ENCODE results near the gene BAX.

The BAX gene

GRCh38 chr19:49011194-49011593, 56.5 kb downstream of the BAX start:
- DNase-seq (ENCODE audit: low spot score), result no peak
- POLR2A ChIA-PET (ENCODE audit: low non-redundant PET), result no interaction called here
- peak overlapping the region; percentile 32; the same call in 1 of the 2 replicates for H3K27ac ChIP-seq
- CTCF ChIA-PET, result interaction anchor here (2.5 kb wide), 1 partner anchor 11 kb away, joined by 10 read pairs; no protein-coding TSS in a partner anchor
- TF ChIP-seq, protein P1, sequence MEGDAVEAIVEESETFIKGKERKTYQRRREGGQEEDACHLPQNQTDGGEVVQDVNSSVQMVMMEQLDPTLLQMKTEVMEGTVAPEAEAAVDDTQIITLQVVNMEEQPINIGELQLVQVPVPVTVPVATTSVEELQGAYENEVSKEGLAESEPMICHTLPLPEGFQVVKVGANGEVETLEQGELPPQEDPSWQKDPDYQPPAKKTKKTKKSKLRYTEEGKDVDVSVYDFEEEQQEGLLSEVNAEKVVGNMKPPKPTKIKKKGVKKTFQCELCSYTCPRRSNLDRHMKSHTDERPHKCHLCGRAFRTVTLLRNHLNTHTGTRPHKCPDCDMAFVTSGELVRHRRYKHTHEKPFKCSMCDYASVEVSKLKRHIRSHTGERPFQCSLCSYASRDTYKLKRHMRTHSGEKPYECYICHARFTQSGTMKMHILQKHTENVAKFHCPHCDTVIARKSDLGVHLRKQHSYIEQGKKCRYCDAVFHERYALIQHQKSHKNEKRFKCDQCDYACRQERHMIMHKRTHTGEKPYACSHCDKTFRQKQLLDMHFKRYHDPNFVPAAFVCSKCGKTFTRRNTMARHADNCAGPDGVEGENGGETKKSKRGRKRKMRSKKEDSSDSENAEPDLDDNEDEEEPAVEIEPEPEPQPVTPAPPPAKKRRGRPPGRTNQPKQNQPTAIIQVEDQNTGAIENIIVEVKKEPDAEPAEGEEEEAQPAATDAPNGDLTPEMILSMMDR (conservative IDR thresholded peaks at IDR 0.05; ENCODE audit: low read depth), result no peak

All from RWPE1 (cell line).